HG02870 (cell line): Measurements from ENCODE around the gene DYNC2H1.
"Not testable (repeated sequence)": the region's sequence is repeated elsewhere in the genome, so short reads cannot be mapped to it uniquely, and the experiment has no call there.

Experiments used
- ATAC-seq: cut with Tn5 transposase; IDR thresholded peaks from one replicate; pipeline ENCODE4 v1.9.1; 2021; ENCODE audit warnings: mild to moderate bottlenecking, moderate library complexity; ENCODE audit not compliant: unreplicated experiment

DYNC2H1 gene

GRCh38 chr11:103367650-103368049, 258.4 kb downstream of the DYNC2H1 start:
- no peak for ATAC-seq

GRCh38 chr11:103368145-103368544, 258.9 kb downstream of the DYNC2H1 start:
- no peak for ATAC-seq

- no peak for ATAC-seq
These were observed 260.9 kb downstream of the DYNC2H1 start for GRCh38 chr11:103370076-103370475.

GRCh38 chr11:103372906-103373305, 263.7 kb downstream of the DYNC2H1 start:
- ATAC-seq = no peak

- ATAC-seq = not testable (repeated sequence)
These were observed 265.0 kb downstream of the DYNC2H1 start for GRCh38 chr11:103374227-103374626.

- ATAC-seq = no peak
These were observed 269.7 kb downstream of the DYNC2H1 start for GRCh38 chr11:103378931-103379330.

GRCh38 chr11:103380031-103380430, 270.8 kb downstream of the DYNC2H1 start:
- ATAC-seq = no peak

- ATAC-seq = no peak
These were observed 275.4 kb downstream of the DYNC2H1 start for GRCh38 chr11:103384652-103385051.

- ATAC-seq = no peak
These were observed 286.4 kb downstream of the DYNC2H1 start for GRCh38 chr11:103395612-103396011.

- ATAC-seq = no peak
These were observed 287.0 kb downstream of the DYNC2H1 start for GRCh38 chr11:103396237-103396636.

- no peak for ATAC-seq
These were observed 288.1 kb downstream of the DYNC2H1 start for GRCh38 chr11:103397369-103397768.

GRCh38 chr11:103398829-103399228, 289.6 kb downstream of the DYNC2H1 start:
- no peak for ATAC-seq

- no peak for ATAC-seq
These were observed 297.1 kb downstream of the DYNC2H1 start for GRCh38 chr11:103406357-103406756.

GRCh38 chr11:103407641-103408040, 298.4 kb downstream of the DYNC2H1 start:
- no peak for ATAC-seq

GRCh38 chr11:103413266-103413888, 304.2 kb downstream of the DYNC2H1 start:
- ATAC-seq = no peak

- ATAC-seq = no peak
These were observed 308.8 kb downstream of the DYNC2H1 start for GRCh38 chr11:103418014-103418413.

- no peak for ATAC-seq
These were observed 311.4 kb downstream of the DYNC2H1 start for GRCh38 chr11:103420593-103420992.

GRCh38 chr11:103433386-103434072, 324.3 kb downstream of the DYNC2H1 start:
- ATAC-seq = no peak

- no peak for ATAC-seq
These were observed 324.8 kb downstream of the DYNC2H1 start for GRCh38 chr11:103434073-103434411.

GRCh38 chr11:103436131-103436770, 327.0 kb downstream of the DYNC2H1 start:
- no peak for ATAC-seq

- ATAC-seq = no peak
These were observed 331.8 kb downstream of the DYNC2H1 start for GRCh38 chr11:103441021-103441420.

GRCh38 chr11:103448966-103449365, 339.7 kb downstream of the DYNC2H1 start:
- no peak for ATAC-seq
